Measurements from ENCODE around the gene SPSB3. TPM values are rescaled to one million over a fixed set of nuclear protein-coding genes. Genes with fewer than 3 reads are reported as not detected.

Gene SPSB3
- total and polyA plus RNA-seq, 5 donors, result 24.5 to 51.8 (median 34.3) TPM

- DNase-seq, result peak in 2 of 3 donors; percentile 73 to 77
- H3K4me1 ChIP-seq (ENCODE audit: control insufficient read depth, insufficient read depth, low read length), result no peaks in the 10 kb centered on the region
- H3K9me3 ChIP-seq (ENCODE audit: control insufficient read depth, low read length), result no peaks in the 10 kb centered on the region
- WGBS, result 50% methylated on average over 9 of the region's 9 CpGs
- no peak for ATAC-seq
- no peaks in the 10 kb centered on the region for H3K27me3 ChIP-seq (ENCODE audit: control insufficient read depth, insufficient read depth)
- intact Hi-C loops (cut with DNase I), result no loop called here
- no peak overlapping the region for H3K4me3 ChIP-seq (ENCODE audit: low read length)
- H3K27ac ChIP-seq (ENCODE audit: low read length), result no peak overlapping the region
Measured at GRCh38 chr16:1823821-1824220, 41.5 kb upstream of the SPSB3 start.

DNA sequence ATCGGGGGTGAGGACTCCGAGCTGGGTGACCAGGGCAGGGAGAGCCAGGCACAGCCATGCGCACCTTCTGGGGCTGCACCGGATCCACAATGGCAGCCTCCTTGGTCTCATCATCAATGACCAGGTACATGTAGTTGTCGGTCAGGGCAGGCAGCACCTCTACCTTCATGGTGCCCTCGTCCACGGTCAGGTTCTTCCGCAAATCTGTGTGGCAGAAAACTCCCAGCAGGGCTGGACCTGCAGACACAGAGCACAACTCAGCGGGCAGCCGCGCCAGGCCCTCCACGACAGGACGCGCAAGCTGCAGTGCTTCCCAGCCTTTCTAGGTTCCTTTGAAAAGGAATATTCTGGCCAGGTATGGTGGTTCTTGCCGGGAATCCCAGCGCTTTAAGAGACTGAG is 40.4 kb upstream of the SPSB3 start:
- intact Hi-C loops (cut with DNase I), result no loop called here
- no peaks in the 10 kb centered on the region for H3K9me3 ChIP-seq (ENCODE audit: control insufficient read depth, low read length)

GRCh38 chr16:1821861-1822611 is 39.7 kb upstream of the SPSB3 start:
- Histone ChIP-seq H3K27me3 (ENCODE audit: control insufficient read depth, insufficient read depth) (no peaks in the 10 kb centered on the region), H3K4me1 (ENCODE audit: control insufficient read depth, insufficient read depth, low read length) (no peaks in the 10 kb centered on the region), H3K9me3 (ENCODE audit: control insufficient read depth, low read length) (no peaks in the 10 kb centered on the region), H3K27ac (ENCODE audit: low read length) (no peak overlapping the region), H3K4me3 (ENCODE audit: low read length) (no peak overlapping the region)
- intact Hi-C loops (cut with DNase I), result no loop called here
- no peak for DNase-seq
- WGBS, result 95% methylated on average over 24 of the region's 24 CpGs
- ATAC-seq, result no peak

More for the DNA sequence above, 40.4 kb upstream of the SPSB3 start:
- Histone ChIP-seq H3K4me1 (ENCODE audit: control insufficient read depth, insufficient read depth, low read length) (no peaks in the 10 kb centered on the region), H3K4me3 (ENCODE audit: low read length) (no peak overlapping the region), H3K27ac (ENCODE audit: low read length) (no peak overlapping the region), H3K27me3 (ENCODE audit: control insufficient read depth, insufficient read depth) (no peaks in the 10 kb centered on the region)
- 93% methylated on average over 16 of the region's 16 CpGs for WGBS
- ATAC-seq (no peak), DNase-seq (peak in 1 of 3 donors; percentile 33)

DNA sequence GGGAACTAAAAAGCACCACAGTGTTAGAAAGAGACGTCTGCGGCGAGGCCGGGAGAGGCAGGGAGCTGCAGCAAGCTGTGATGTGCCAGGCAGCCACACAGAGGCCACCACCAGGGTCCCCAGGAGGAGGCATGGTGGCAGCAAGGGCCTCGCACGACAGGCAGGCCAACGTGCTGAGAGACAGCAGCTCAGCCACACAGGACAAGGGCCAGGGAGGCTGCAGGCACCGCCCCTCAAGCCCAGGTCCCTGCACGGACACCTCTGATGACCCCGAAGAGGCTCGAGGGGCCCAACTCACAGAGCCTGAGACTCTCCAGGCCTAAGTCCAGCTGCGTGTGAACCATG is 38.5 kb upstream of the SPSB3 start:
- Histone ChIP-seq H3K9me3 (ENCODE audit: control insufficient read depth, low read length) (no peaks in the 10 kb centered on the region), H3K27ac (ENCODE audit: low read length) (no peak overlapping the region), H3K4me3 (ENCODE audit: low read length) (no peak overlapping the region), H3K27me3 (ENCODE audit: control insufficient read depth, insufficient read depth) (no peaks in the 10 kb centered on the region), H3K4me1 (ENCODE audit: control insufficient read depth, insufficient read depth, low read length) (no peaks in the 10 kb centered on the region)
- intact Hi-C loops (cut with DNase I), result no loop called here
- no peak for DNase-seq
- no peak for ATAC-seq
- 88% methylated on average over 12 of the region's 12 CpGs for WGBS

DNA sequence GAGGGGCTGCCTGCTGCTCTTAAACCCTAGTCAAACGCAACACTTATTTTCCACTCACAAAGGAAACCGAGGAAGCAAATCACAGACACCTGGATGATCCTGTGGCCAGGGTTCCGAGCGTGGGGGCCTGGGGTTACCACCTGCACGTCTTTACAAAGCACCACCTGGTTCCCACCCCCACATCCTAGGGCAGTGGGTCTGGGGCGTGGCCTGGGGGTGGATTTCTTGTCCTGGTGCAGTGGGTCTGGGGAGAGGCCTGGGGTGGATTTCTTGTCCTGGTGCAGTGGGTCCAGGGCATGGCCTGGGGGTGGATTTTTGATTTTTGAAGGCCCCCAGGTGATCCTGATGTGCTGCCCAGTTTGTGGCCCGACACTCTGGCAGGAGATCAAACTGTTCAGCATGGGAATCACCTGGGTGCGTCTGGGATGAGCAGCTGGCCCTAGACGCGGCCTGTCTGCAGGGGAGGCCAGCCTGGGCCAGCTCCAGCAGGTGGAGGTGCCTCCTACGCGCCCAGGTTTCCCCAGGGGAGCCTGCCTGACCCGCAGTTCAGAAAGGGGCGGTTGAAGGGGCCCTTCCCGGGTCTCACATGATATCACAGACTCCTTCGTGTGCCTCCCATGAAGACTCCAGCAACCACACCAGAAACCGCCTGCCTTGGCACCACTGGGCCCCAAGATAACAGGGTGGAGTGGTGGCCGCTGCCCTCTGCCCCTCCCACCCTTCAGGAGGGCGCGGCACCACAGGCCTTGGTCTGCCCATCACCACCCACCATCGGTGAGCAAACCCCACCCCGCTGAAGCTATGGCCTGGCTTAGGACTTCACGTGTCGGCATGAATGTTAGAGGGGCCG is 38.0 kb upstream of the SPSB3 start:
- no peak overlapping the region for H3K27ac ChIP-seq (ENCODE audit: low read length)
- H3K9me3 ChIP-seq (ENCODE audit: control insufficient read depth, low read length), result no peaks in the 10 kb centered on the region
- no peak overlapping the region for H3K4me3 ChIP-seq (ENCODE audit: low read length)
- ATAC-seq (no peak), DNase-seq (peak in 1 of 3 donors; percentile 44)
- 92% methylated on average over 25 of the region's 25 CpGs for WGBS
- intact Hi-C loops (cut with DNase I), result no loop called here
- H3K27me3 ChIP-seq (ENCODE audit: control insufficient read depth, insufficient read depth), result no peaks in the 10 kb centered on the region
- H3K4me1 ChIP-seq (ENCODE audit: control insufficient read depth, insufficient read depth, low read length), result no peaks in the 10 kb centered on the region

GRCh38 chr16:1819611-1820010 is 37.2 kb upstream of the SPSB3 start:
- 94% methylated on average over 15 of the region's 15 CpGs for WGBS
- DNase-seq (no peak), ATAC-seq (no peak)
- Histone ChIP-seq H3K27me3 (ENCODE audit: control insufficient read depth, insufficient read depth) (no peaks in the 10 kb centered on the region), H3K27ac (ENCODE audit: low read length) (no peak overlapping the region), H3K9me3 (ENCODE audit: control insufficient read depth, low read length) (no peaks in the 10 kb centered on the region), H3K4me1 (ENCODE audit: control insufficient read depth, insufficient read depth, low read length) (no peaks in the 10 kb centered on the region), H3K4me3 (ENCODE audit: low read length) (no peak overlapping the region)
- intact Hi-C loops (cut with DNase I), result no loop called here

DNA sequence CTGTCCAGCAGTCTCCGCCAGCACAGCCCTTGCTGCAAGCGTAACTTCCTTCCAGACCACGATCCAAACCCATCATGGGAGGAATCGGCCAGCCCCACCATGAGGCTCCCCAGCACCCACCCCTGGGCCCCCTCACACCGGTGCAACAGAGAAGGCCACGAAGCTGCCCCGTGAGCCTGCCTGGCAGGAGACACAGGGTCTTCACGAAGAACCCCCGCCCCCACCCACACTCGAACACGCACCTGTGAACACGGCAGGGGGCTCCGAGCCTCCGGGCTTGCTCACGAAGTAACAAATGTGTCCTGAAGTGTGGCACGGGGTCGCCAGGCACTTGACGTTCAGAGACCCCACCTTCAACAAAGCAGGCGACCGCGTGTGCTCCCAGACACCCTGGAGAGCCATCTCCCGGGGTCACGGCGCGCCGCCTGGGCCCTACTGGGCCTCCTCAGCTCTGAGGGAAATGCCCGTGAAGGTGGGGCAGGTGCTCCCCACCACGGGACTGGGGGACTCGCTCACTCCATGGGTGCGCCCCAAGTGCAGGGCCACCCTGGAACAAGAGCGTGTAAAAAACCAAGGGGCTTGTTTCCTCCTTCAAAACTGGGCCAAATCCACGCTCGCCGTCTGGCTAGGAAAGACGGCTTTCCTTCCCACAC is 36.6 kb upstream of the SPSB3 start:
- no peak for ATAC-seq
- 95% methylated on average over 35 of the region's 35 CpGs for WGBS

GRCh38 chr16:1818204-1818872 is 36.0 kb upstream of the SPSB3 start:
- DNase-seq (peak in 1 of 3 donors; percentile 49), ATAC-seq (no peak)
- 95% methylated on average over 27 of the region's 27 CpGs for WGBS
- no peaks in the 10 kb centered on the region for H3K27me3 ChIP-seq (ENCODE audit: control insufficient read depth, insufficient read depth)
- no peak overlapping the region for H3K4me3 ChIP-seq (ENCODE audit: low read length)
- H3K4me1 ChIP-seq (ENCODE audit: control insufficient read depth, insufficient read depth, low read length), result no peaks in the 10 kb centered on the region
- intact Hi-C loops (cut with DNase I), result no loop called here
- no peak overlapping the region for H3K27ac ChIP-seq (ENCODE audit: low read length)
- no peaks in the 10 kb centered on the region for H3K9me3 ChIP-seq (ENCODE audit: control insufficient read depth, low read length)

More for the DNA sequence above, 36.6 kb upstream of the SPSB3 start:
- H3K4me3 ChIP-seq (ENCODE audit: low read length), result no peak overlapping the region
- DNase-seq, result peak in 1 of 3 donors; percentile 58
- no peak overlapping the region for H3K27ac ChIP-seq (ENCODE audit: low read length)
- H3K9me3 ChIP-seq (ENCODE audit: control insufficient read depth, low read length), result no peaks in the 10 kb centered on the region
- no peaks in the 10 kb centered on the region for H3K4me1 ChIP-seq (ENCODE audit: control insufficient read depth, insufficient read depth, low read length)
- no peaks in the 10 kb centered on the region for H3K27me3 ChIP-seq (ENCODE audit: control insufficient read depth, insufficient read depth)
- intact Hi-C loops (cut with DNase I), result no loop called here

DNA sequence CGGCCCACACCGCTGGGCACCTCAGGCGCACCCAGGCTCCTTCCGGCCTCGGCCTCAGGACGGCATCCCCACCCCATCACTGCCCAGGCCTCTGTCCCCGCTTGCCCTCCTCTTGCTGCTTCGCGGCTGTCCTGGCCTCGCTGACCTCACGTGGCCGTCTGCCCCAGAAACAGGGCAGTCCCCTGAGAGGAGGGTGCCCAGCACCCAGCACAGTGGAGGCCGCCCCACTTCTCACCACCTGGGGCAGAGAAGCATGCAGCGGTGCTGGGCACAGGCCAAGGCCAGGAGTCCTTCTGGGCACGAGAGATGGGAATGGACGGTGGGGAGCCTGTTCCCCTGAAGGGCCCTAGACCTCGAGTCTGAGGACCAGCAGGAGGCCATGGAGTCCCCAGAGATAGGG is 35.3 kb upstream of the SPSB3 start:
- H3K4me1 ChIP-seq (ENCODE audit: control insufficient read depth, insufficient read depth, low read length), result no peaks in the 10 kb centered on the region
- intact Hi-C loops (cut with DNase I), result no loop called here
- ATAC-seq, result no peak
- 93% methylated on average over 17 of the region's 17 CpGs for WGBS
- H3K9me3 ChIP-seq (ENCODE audit: control insufficient read depth, low read length), result no peaks in the 10 kb centered on the region
- H3K4me3 ChIP-seq (ENCODE audit: low read length), result no peak overlapping the region
- no peak overlapping the region for H3K27ac ChIP-seq (ENCODE audit: low read length)
- DNase-seq, result no peak
- no peaks in the 10 kb centered on the region for H3K27me3 ChIP-seq (ENCODE audit: control insufficient read depth, insufficient read depth)

DNA sequence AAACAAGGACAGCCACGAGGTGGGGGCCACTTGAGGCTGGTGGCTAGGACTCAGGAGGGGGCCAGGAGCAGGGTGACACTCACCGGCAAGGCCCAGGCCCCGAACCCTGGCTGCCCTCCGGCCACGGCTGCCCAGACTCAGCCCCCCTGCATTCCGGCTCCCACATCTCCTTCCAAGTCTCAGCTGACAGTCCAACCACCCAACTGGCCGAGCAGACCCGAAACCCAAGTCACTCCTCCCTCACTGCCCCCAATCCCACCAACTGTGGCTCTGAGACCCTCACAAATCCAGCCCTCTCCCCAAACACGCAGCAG is 34.9 kb upstream of the SPSB3 start:
- WGBS, result 93% methylated on average over 9 of the region's 9 CpGs
- no peak overlapping the region for H3K4me3 ChIP-seq (ENCODE audit: low read length)
- ATAC-seq (no peak), DNase-seq (no peak)
- no peaks in the 10 kb centered on the region for H3K27me3 ChIP-seq (ENCODE audit: control insufficient read depth, insufficient read depth)
- H3K4me1 ChIP-seq (ENCODE audit: control insufficient read depth, insufficient read depth, low read length), result no peaks in the 10 kb centered on the region
- intact Hi-C loops (cut with DNase I), result no loop called here
- H3K9me3 ChIP-seq (ENCODE audit: control insufficient read depth, low read length), result no peaks in the 10 kb centered on the region
- H3K27ac ChIP-seq (ENCODE audit: low read length), result no peak overlapping the region

Data from right cardiac atrium (tissue), 5 donors.